ENCODE data around the gene GMIP. TPM values are rescaled to one million over a fixed set of nuclear protein-coding genes. Genes with fewer than 3 reads are reported as not detected.

Gene GMIP
- polyA plus RNA-seq, 1 of the 3 experiments (the other 2 are of a cell fraction): 6.3 TPM

- TF ChIP-seq ZBTB33 (IDR thresholded peaks at IDR 0.05; ENCODE audit: borderline replicate concordance, low read depth): no peak
- TF ChIP-seq MAX (IDR thresholded peaks at IDR 0.05; ENCODE audit: low read depth): no peak
- TF ChIP-seq RFX5 (IDR thresholded peaks at IDR 0.05; ENCODE audit: low read length): no peak
- no peak for TF ChIP-seq NRF1 (IDR thresholded peaks at IDR 0.05; ENCODE audit: low read depth, low read length)
- no peak for TF ChIP-seq CHD2 (IDR thresholded peaks at IDR 0.05; ENCODE audit: low read length, partially characterized antibody)
- no peak for TF ChIP-seq EP300 (IDR thresholded peaks at IDR 0.05; ENCODE audit: borderline replicate concordance in 1 of 2, low read depth in 1 of 2, low read length in 1 of 2)
- TF ChIP-seq FOXJ3 (CRISPR knock-in tag; IDR thresholded peaks at IDR 0.05): no peak
- TF ChIP-seq NFIC (IDR thresholded peaks at IDR 0.05; ENCODE audit: borderline replicate concordance): no peak
Measured at GRCh38 chr19:19655051-19655594, 11.7 kb upstream of the GMIP start (continued).

DNA sequence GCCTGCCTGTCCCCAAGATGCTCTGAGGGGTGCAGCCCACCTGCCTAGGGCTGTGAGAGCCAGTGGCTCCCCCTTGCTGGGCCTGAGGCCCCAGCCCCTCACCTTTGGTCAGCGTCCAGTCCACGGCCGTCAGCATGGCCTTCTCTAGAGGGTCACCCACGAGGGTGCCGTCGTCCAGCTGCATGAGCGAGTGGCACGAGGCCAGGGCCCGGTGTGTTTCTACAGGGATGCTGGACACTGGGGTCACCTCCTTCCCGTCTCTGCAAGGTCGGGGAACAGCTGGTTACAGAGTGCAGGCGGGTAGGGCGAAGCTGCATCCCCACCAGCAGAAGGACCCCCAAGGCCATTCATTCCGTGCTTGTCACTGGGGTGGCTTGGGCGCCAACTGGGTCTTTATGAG is 11.0 kb upstream of the GMIP start:
- Histone ChIP-seq H3K9me2 (no peaks in the 10 kb centered on the region), H3K4me2 (no peak overlapping the region), H2AFZ (ENCODE audit: low read depth) (no peak overlapping the region), H3K27ac (ENCODE audit: low read depth in 2 of 2, low read length in 1 of 2) (no peak overlapping the region), H4K20me1 (ENCODE audit: insufficient read depth) (peaks cover under 1% of the 10 kb centered on the region; the same call in 1 of the 2 replicates), H3K9me3 (no peaks in the 10 kb centered on the region), H3K4me1 (ENCODE audit: control insufficient read depth in 1 of 2, insufficient read depth in 2 of 2, low read depth in 1 of 2, low read length in 1 of 2) (peaks cover 0 to 2% of the 10 kb centered on the region in 2 experiments; a peak in 1 of 4 replicates), H3K36me3 (replicated peaks in 1 of 2; ENCODE audit: control insufficient read depth in 1 of 2, insufficient read depth in 2 of 2, low read length in 1 of 2) (peaks cover 20 to 94% of the 10 kb centered on the region in 2 experiments), H3K9ac (no peak overlapping the region), H3K79me2 (ENCODE audit: insufficient read depth) (peaks cover 11% of the 10 kb centered on the region; the same call in 1 of the 2 replicates), H3K4me3 (ENCODE audit: low read depth in 2 of 2, low read length in 1 of 2) (no peak overlapping the region), H3F3A (replicated peaks; ENCODE audit: insufficient read depth) (no peaks in the 10 kb centered on the region), H3K27me3 (ENCODE audit: insufficient read depth) (no peaks in the 10 kb centered on the region)
- DNase-seq: no peak
- WGBS (ENCODE audit: low lambda C conversion rate): no CpG with 5 or more reads among the region's 15 CpGs
- CTCF ChIA-PET: interaction anchor here (1.3 to 2.8 kb wide), 3 partner anchors 8 to 122 kb away, joined by 4 to 25 read pairs (median 12); partner anchors contain the start of gene GMIP
- POLR2A ChIA-PET: no interaction called here
- TF ChIP-seq, protein P1, sequence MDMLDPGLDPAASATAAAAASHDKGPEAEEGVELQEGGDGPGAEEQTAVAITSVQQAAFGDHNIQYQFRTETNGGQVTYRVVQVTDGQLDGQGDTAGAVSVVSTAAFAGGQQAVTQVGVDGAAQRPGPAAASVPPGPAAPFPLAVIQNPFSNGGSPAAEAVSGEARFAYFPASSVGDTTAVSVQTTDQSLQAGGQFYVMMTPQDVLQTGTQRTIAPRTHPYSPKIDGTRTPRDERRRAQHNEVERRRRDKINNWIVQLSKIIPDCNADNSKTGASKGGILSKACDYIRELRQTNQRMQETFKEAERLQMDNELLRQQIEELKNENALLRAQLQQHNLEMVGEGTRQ (IDR thresholded peaks at IDR 0.05; ENCODE audit: borderline replicate concordance, low read depth, low read length): no peak
- no peak for TF ChIP-seq GATA2 (CRISPR knock-in tag; IDR thresholded peaks at IDR 0.05)
- TF ChIP-seq, protein P2, sequence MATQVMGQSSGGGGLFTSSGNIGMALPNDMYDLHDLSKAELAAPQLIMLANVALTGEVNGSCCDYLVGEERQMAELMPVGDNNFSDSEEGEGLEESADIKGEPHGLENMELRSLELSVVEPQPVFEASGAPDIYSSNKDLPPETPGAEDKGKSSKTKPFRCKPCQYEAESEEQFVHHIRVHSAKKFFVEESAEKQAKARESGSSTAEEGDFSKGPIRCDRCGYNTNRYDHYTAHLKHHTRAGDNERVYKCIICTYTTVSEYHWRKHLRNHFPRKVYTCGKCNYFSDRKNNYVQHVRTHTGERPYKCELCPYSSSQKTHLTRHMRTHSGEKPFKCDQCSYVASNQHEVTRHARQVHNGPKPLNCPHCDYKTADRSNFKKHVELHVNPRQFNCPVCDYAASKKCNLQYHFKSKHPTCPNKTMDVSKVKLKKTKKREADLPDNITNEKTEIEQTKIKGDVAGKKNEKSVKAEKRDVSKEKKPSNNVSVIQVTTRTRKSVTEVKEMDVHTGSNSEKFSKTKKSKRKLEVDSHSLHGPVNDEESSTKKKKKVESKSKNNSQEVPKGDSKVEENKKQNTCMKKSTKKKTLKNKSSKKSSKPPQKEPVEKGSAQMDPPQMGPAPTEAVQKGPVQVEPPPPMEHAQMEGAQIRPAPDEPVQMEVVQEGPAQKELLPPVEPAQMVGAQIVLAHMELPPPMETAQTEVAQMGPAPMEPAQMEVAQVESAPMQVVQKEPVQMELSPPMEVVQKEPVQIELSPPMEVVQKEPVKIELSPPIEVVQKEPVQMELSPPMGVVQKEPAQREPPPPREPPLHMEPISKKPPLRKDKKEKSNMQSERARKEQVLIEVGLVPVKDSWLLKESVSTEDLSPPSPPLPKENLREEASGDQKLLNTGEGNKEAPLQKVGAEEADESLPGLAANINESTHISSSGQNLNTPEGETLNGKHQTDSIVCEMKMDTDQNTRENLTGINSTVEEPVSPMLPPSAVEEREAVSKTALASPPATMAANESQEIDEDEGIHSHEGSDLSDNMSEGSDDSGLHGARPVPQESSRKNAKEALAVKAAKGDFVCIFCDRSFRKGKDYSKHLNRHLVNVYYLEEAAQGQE (IDR thresholded peaks at IDR 0.05; ENCODE audit: low read depth, low read length): no peak
- TF ChIP-seq, protein P3, sequence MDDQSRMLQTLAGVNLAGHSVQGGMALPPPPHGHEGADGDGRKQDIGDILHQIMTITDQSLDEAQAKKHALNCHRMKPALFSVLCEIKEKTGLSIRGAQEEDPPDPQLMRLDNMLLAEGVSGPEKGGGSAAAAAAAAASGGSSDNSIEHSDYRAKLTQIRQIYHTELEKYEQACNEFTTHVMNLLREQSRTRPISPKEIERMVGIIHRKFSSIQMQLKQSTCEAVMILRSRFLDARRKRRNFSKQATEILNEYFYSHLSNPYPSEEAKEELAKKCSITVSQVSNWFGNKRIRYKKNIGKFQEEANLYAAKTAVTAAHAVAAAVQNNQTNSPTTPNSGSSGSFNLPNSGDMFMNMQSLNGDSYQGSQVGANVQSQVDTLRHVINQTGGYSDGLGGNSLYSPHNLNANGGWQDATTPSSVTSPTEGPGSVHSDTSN (IDR thresholded peaks at IDR 0.05): no peak
- no peak for TF ChIP-seq NRF1 (IDR thresholded peaks at IDR 0.05; ENCODE audit: low read depth, low read length)
- TF ChIP-seq TEAD4 (IDR thresholded peaks at IDR 0.05; ENCODE audit: borderline replicate concordance, insufficient read depth): no peak
- TF ChIP-seq EZH2phosphoT487 (IDR thresholded peaks at IDR 0.05; ENCODE audit: borderline replicate concordance, low read depth): no peak
- TF ChIP-seq IRF3 (IDR thresholded peaks at IDR 0.05; ENCODE audit: low read depth, low read length): no peak
- TF ChIP-seq NFIC (IDR thresholded peaks at IDR 0.05; ENCODE audit: borderline replicate concordance): no peak
- TF ChIP-seq EP300 (IDR thresholded peaks at IDR 0.05; ENCODE audit: borderline replicate concordance in 1 of 2, low read depth in 1 of 2, low read length in 1 of 2): no peak
- no peak for TF ChIP-seq FOXJ3 (CRISPR knock-in tag; IDR thresholded peaks at IDR 0.05)
- TF ChIP-seq, protein P4, sequence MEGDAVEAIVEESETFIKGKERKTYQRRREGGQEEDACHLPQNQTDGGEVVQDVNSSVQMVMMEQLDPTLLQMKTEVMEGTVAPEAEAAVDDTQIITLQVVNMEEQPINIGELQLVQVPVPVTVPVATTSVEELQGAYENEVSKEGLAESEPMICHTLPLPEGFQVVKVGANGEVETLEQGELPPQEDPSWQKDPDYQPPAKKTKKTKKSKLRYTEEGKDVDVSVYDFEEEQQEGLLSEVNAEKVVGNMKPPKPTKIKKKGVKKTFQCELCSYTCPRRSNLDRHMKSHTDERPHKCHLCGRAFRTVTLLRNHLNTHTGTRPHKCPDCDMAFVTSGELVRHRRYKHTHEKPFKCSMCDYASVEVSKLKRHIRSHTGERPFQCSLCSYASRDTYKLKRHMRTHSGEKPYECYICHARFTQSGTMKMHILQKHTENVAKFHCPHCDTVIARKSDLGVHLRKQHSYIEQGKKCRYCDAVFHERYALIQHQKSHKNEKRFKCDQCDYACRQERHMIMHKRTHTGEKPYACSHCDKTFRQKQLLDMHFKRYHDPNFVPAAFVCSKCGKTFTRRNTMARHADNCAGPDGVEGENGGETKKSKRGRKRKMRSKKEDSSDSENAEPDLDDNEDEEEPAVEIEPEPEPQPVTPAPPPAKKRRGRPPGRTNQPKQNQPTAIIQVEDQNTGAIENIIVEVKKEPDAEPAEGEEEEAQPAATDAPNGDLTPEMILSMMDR (IDR thresholded peaks at IDR 0.05): no peak
- TF ChIP-seq POLR2AphosphoS5 (IDR thresholded peaks at IDR 0.05; ENCODE audit: low read depth, low read length): no peak
- TF ChIP-seq JUND (IDR thresholded peaks at IDR 0.05): no peak

Data from SK-N-SH (cell line).